K562 (cell line): Measurements from ENCODE around the gene ARHGAP26. TPM values are rescaled to one million over a fixed set of nuclear protein-coding genes. Genes with fewer than 3 reads are reported as not detected.

ENCODE experiments used
- ATAC-seq: fragments of 200-7000 bp; cut with Tn5 transposase; 3 replicates; pipeline ENCODE4 v1.9.1; 2020; ENCODE audit warnings: moderate library complexity
- BruUV-seq: library from RNA; stranded (reverse); fragments of 400-500 nt; replicated peaks from 2 replicates; lab custom pipeline; 2021; lab: Mats Ljungman, UMichigan
- CTCF ChIA-PET: fragments of 300-600 bp; formaldehyde crosslinking; extraction: SDS; loops from one replicate; lab custom pipeline; 2021; ENCODE audit warnings: low intra/inter-chr PET ratio; lab: Yijun Ruan, JAX
- POLR2A ChIA-PET: fragments of 300-600, 350-650 bp; sonication (Branson Sonifier 250); formaldehyde crosslinking; extraction: SDS; loops from one replicate; lab custom pipeline; 2021; ENCODE audit warnings: antibody characterized with exemption, inconsistent platforms; lab: Yijun Ruan, JAX
- DNase-seq, 4 experiments: peaks; one replicate each; pipeline versions ENCODE4 v3.0.0 to v3.0.0-alpha.2; 2011 to 2018; ENCODE audit warnings: low spot score in 3 of 4, mixed read lengths in 3 of 4; ENCODE audit errors: extremely low read depth in 1 of 4
- FAIRE-seq: peaks from 2 replicates; lab custom pipeline; 2011; peaks lifted over from hg19 to GRCh38; lab: Jason Lieb, UNC
- H2AFZ ChIP-seq: 2 replicates; pipeline ENCODE4 v1.6.0; 2011; ENCODE audit warnings: low read depth, low read length, control low read depth, inconsistent platforms
- H3K27ac ChIP-seq: fragments of 200-600 bp; 3 replicates; pipeline ENCODE4 v1.8.0; 2011; ENCODE audit warnings: low read depth, mild to moderate bottlenecking, control low read depth, inconsistent platforms, low read length, moderate library complexity, mixed read lengths; ENCODE audit errors: extremely low read depth
- H3K27me3 ChIP-seq, 2 experiments: fragments of 300-600 bp in 1 of 2; 2 replicates in 1 of 2; 3 replicates in 1 of 2; pipeline versions ENCODE4 v1.6.0 to v1.8.0; 2011; ENCODE audit warnings: inconsistent platforms in 2 of 2, low read length in 2 of 2, mild to moderate bottlenecking in 1 of 2, mixed read lengths in 1 of 2, moderate library complexity in 1 of 2; ENCODE audit not compliant: control insufficient read depth in 2 of 2, insufficient read depth in 2 of 2
- H3K36me3 ChIP-seq: fragments of 300-600 bp; 3 replicates; pipeline ENCODE4 v1.8.0; 2011; ENCODE audit warnings: mild to moderate bottlenecking, low read length, inconsistent platforms; ENCODE audit not compliant: control insufficient read depth, insufficient read depth
- H3K4me1 ChIP-seq, 2 experiments: fragments of 200-600 bp in 1 of 2; replicated peaks in 1 of 2; 2 replicates in 1 of 2; 3 replicates in 1 of 2; pipeline versions ENCODE4 v1.5.1 to v1.8.0; 2011; ENCODE audit warnings: inconsistent platforms in 2 of 2, low read length in 2 of 2, mild to moderate bottlenecking in 1 of 2, mixed read lengths in 1 of 2, moderate library complexity in 1 of 2; ENCODE audit not compliant: control insufficient read depth in 2 of 2, insufficient read depth in 2 of 2
- H3K4me2 ChIP-seq: 2 replicates; pipeline ENCODE4 v1.6.1; 2011; ENCODE audit warnings: low read length, control low read depth, inconsistent platforms, mixed read lengths; ENCODE audit not compliant: insufficient read depth
- H3K4me3 ChIP-seq: fragments of 200-600 bp; sonication (generic), shearing (Covaris generic); 2 replicates; pipeline ENCODE4 v1.5.1; 2016; ENCODE audit warnings: control low read depth, inconsistent platforms
- H3K79me2 ChIP-seq: fragments of 200-600 bp; 3 replicates; pipeline ENCODE4 v1.8.0; 2011; ENCODE audit warnings: low read length, inconsistent platforms; ENCODE audit not compliant: control insufficient read depth, insufficient read depth
- H3K9ac ChIP-seq, 2 experiments: 2 replicates each; pipeline versions ENCODE4 v1.6.0 to v1.6.1; 2011; ENCODE audit warnings: low read depth in 2 of 2, low read length in 2 of 2, control low read depth in 1 of 2, inconsistent platforms in 1 of 2, mild to moderate bottlenecking in 1 of 2, mixed read lengths in 1 of 2; ENCODE audit not compliant: insufficient read depth in 1 of 2
- H3K9me1 ChIP-seq: one replicate; pipeline ENCODE4 v1.6.0; 2011; ENCODE audit warnings: inconsistent platforms, mild to moderate bottlenecking, low read length, moderate library complexity; ENCODE audit not compliant: control insufficient read depth, insufficient read depth
- H3K9me3 ChIP-seq: replicated peaks from 2 replicates; pipeline ENCODE4 v1.5.1; 2011; ENCODE audit warnings: low read depth, low read length, inconsistent platforms; ENCODE audit not compliant: control insufficient read depth, insufficient read depth
- H4K20me1 ChIP-seq: replicated peaks from 2 replicates; pipeline ENCODE4 v1.6.1; 2011; ENCODE audit warnings: low read length, inconsistent platforms, mixed read lengths; ENCODE audit not compliant: control insufficient read depth, insufficient read depth
- EGR1 ChIP-seq: fragments of 450-650 bp; conservative IDR thresholded peaks from 2 replicates; pipeline ENCODE4 v1.6.1; 2017; ENCODE audit warnings: mild to moderate bottlenecking
- FIP1L1 ChIP-seq: fragments of 200-400 bp; formaldehyde crosslinking; IDR thresholded peaks from 2 replicates; pipeline ENCODE4 v1.6.1; 2018; ENCODE audit warnings: mild to moderate bottlenecking, low read depth, low read length; ENCODE audit not compliant: poor library complexity, severe bottlenecking
- SMAD1 ChIP-seq: fragments of 150-350 bp; IDR thresholded peaks from 2 replicates; pipeline ENCODE4 v1.6.1; 2014; ENCODE audit warnings: low read length, low read depth; ENCODE audit not compliant: partially characterized antibody
- WGBS: fragments of 100-300 bp; shearing (Covaris generic); methylation state at CpG from one replicate; pipeline ENCODE4 v1.1.6; 2016; ENCODE audit warnings: low coverage, mixed read lengths; ENCODE audit not compliant: insufficient coverage; ENCODE audit errors: missing lambda C conversion rate; 5-methylcytosine and 5-hydroxymethylcytosine counted together
- in situ Hi-C: fragments of 300-500 bp; cut with MboI; formaldehyde crosslinking; loops from 4 replicates; pipeline ENCODE4 v1.15.0; 2018; ENCODE audit warnings: inconsistent platforms, mixed read lengths
- intact Hi-C: fragments of 100-400 bp; cut with micrococcal nuclease; formaldehyde crosslinking; loops from 2 replicates; pipeline ENCODE4 v1.14.2; 2022
- polyA plus RNA-seq, 8 experiments: library from polyadenylated mRNA; depleted of rRNA in 4 of 8; stranded (reverse) in 5 of 8; unstranded in 3 of 8; fragments of >200 nt; fragmentation: Nextera tagmentation in 2 of 8; fragmentation: Illumina TruSeq in 1 of 8; extraction: Ambion mirVana in 2 of 8; extraction: Trizol in 1 of 8; gene quantifications; 2 replicates each; pipeline versions ENCODE4 v1.2.1 to v1.2.3, GENCODE V29; 2011 to 2014; ENCODE audit warnings: inconsistent platforms in 1 of 8, missing spikeins in 1 of 8
- total RNA-seq, 7 experiments: library from RNA; depleted of rRNA in 6 of 7; stranded (reverse); fragments of >200 nt in 6 of 7; fragmentation: Illumina TruSeq in 2 of 7; extraction: Trizol in 2 of 7; gene quantifications; 2 replicates each; pipeline versions ENCODE4 v1.2.1 to v1.2.3, GENCODE V29; 2011 to 2021; ENCODE audit warnings: low replicate concordance in 1 of 7
- TF ChIP-seq, protein P1 (sequence below): sonication (generic); formaldehyde crosslinking; IDR thresholded peaks from 2 replicates; pipeline ENCODE4 v1.8.0; 2023; ENCODE audit warnings: mild to moderate bottlenecking, missing genetic modification reagents
- TF ChIP-seq, protein P2 (sequence below): sonication (generic); formaldehyde crosslinking; IDR thresholded peaks from 2 replicates; pipeline ENCODE4 v1.8.0; 2022; ENCODE audit warnings: mild to moderate bottlenecking, missing genetic modification reagents
- TF ChIP-seq, protein P3 (sequence below): fragments of 450-650 bp; IDR thresholded peaks from 2 replicates; pipeline ENCODE4 v1.6.1; 2016; ENCODE audit warnings: mild to moderate bottlenecking, moderate library complexity

ARHGAP26 gene
- total and polyA plus RNA-seq, 9 of the 15 experiments (the other 6 are each of a cell fraction or from before 2014, with no cell fraction given), result 0.13 to 1.1 (median 0.55) TPM

DNA sequence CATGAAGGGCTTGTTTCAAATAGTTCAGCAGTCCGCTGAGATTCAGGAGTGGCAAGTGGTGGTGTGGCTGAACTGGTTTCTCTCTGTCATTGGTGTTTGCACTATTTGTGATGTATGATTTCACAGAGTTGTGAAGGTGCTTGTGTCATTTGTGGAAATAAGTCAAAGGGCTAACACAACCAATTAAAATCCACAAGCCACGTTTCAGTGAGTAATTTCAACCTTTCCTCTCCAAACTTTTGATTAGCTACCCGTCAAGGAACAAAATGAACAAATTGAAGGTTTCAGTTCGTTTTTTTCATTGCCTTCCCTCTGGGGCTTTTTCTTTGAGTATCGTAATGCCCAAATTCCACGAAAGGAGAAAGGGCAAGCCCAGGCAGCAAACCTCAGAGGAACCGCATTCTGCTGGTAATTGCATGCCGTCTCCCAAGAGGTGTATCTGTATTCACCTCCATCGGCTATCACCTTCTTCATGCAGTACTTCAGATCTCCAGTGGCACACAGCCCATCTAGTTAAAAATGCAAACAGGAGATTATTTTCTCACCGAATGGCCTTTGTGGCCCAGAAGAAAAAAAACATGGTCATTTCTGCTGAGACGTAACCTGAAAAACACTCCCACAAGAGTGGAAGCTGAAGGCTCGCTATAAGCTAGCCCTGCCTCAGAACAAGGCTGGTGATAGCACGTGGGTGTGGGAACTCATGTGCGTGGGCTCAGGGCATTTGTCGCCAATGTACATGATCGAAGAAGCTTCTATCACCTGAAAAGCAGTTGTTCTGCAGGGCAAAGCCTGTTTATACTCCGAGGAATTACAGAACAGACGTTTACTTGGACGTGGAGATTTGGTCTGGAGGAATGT is 436.2 kb downstream of the ARHGAP26 start:
- ATAC-seq (peak; percentile 17), FAIRE-seq (no peak), DNase-seq (no peak)
- Histone ChIP-seq H3K27ac (peak overlapping the region; percentile 28; the same call in 1 of the 3 replicates), H4K20me1 (no peaks in the 10 kb centered on the region), H3K79me2 (no peaks in the 10 kb centered on the region), H3K9me3 (no peaks in the 10 kb centered on the region), H3K4me2 (peak overlapping the region; percentile 66; the same call in 1 of the 2 replicates), H2AFZ (peak overlapping the region; percentile 89), H3K4me1 (peaks cover 28 to 50% of the 10 kb centered on the region in 2 experiments), H3K36me3 (no peaks in the 10 kb centered on the region), H3K4me3 (no peak overlapping the region), H3K9me1 (no peaks in the 10 kb centered on the region), H3K9ac (peak overlapping the region; percentile 24 to 72; a peak in 3 of 4 replicates), H3K27me3 (no peaks in the 10 kb centered on the region)
- intact Hi-C loops, result loop anchor here (10.0 kb wide), 1 partner anchor 618 kb away; no protein-coding TSS in a partner anchor
- 38% methylated on average over 18 of the region's 19 CpGs for WGBS
- BruUV-seq, result no TSS peak
- in situ Hi-C loops, result no loop called here
- ChIA-PET CTCF (no interaction called here), POLR2A (interaction anchor here (0.5 to 0.6 kb wide), 2 partner anchors 170 to 875 kb away, joined by 3 read pairs; no protein-coding TSS in a partner anchor)
- TF ChIP-seq, protein P1, sequence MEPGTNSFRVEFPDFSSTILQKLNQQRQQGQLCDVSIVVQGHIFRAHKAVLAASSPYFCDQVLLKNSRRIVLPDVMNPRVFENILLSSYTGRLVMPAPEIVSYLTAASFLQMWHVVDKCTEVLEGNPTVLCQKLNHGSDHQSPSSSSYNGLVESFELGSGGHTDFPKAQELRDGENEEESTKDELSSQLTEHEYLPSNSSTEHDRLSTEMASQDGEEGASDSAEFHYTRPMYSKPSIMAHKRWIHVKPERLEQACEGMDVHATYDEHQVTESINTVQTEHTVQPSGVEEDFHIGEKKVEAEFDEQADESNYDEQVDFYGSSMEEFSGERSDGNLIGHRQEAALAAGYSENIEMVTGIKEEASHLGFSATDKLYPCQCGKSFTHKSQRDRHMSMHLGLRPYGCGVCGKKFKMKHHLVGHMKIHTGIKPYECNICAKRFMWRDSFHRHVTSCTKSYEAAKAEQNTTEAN (CRISPR knock-in tag), result no peak
- TF ChIP-seq SMAD1 (no peak), EGR1 (peak; percentile 65), FIP1L1 (no peak)
- TF ChIP-seq, protein P2, sequence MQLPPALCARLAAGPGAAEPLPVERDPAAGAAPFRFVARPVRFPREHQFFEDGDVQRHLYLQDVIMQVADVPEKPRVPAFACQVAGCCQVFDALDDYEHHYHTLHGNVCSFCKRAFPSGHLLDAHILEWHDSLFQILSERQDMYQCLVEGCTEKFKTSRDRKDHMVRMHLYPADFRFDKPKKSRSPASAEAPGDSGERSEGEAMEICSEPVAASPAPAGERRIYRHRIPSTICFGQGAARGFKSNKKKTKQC, result no peak
- TF ChIP-seq, protein P3, sequence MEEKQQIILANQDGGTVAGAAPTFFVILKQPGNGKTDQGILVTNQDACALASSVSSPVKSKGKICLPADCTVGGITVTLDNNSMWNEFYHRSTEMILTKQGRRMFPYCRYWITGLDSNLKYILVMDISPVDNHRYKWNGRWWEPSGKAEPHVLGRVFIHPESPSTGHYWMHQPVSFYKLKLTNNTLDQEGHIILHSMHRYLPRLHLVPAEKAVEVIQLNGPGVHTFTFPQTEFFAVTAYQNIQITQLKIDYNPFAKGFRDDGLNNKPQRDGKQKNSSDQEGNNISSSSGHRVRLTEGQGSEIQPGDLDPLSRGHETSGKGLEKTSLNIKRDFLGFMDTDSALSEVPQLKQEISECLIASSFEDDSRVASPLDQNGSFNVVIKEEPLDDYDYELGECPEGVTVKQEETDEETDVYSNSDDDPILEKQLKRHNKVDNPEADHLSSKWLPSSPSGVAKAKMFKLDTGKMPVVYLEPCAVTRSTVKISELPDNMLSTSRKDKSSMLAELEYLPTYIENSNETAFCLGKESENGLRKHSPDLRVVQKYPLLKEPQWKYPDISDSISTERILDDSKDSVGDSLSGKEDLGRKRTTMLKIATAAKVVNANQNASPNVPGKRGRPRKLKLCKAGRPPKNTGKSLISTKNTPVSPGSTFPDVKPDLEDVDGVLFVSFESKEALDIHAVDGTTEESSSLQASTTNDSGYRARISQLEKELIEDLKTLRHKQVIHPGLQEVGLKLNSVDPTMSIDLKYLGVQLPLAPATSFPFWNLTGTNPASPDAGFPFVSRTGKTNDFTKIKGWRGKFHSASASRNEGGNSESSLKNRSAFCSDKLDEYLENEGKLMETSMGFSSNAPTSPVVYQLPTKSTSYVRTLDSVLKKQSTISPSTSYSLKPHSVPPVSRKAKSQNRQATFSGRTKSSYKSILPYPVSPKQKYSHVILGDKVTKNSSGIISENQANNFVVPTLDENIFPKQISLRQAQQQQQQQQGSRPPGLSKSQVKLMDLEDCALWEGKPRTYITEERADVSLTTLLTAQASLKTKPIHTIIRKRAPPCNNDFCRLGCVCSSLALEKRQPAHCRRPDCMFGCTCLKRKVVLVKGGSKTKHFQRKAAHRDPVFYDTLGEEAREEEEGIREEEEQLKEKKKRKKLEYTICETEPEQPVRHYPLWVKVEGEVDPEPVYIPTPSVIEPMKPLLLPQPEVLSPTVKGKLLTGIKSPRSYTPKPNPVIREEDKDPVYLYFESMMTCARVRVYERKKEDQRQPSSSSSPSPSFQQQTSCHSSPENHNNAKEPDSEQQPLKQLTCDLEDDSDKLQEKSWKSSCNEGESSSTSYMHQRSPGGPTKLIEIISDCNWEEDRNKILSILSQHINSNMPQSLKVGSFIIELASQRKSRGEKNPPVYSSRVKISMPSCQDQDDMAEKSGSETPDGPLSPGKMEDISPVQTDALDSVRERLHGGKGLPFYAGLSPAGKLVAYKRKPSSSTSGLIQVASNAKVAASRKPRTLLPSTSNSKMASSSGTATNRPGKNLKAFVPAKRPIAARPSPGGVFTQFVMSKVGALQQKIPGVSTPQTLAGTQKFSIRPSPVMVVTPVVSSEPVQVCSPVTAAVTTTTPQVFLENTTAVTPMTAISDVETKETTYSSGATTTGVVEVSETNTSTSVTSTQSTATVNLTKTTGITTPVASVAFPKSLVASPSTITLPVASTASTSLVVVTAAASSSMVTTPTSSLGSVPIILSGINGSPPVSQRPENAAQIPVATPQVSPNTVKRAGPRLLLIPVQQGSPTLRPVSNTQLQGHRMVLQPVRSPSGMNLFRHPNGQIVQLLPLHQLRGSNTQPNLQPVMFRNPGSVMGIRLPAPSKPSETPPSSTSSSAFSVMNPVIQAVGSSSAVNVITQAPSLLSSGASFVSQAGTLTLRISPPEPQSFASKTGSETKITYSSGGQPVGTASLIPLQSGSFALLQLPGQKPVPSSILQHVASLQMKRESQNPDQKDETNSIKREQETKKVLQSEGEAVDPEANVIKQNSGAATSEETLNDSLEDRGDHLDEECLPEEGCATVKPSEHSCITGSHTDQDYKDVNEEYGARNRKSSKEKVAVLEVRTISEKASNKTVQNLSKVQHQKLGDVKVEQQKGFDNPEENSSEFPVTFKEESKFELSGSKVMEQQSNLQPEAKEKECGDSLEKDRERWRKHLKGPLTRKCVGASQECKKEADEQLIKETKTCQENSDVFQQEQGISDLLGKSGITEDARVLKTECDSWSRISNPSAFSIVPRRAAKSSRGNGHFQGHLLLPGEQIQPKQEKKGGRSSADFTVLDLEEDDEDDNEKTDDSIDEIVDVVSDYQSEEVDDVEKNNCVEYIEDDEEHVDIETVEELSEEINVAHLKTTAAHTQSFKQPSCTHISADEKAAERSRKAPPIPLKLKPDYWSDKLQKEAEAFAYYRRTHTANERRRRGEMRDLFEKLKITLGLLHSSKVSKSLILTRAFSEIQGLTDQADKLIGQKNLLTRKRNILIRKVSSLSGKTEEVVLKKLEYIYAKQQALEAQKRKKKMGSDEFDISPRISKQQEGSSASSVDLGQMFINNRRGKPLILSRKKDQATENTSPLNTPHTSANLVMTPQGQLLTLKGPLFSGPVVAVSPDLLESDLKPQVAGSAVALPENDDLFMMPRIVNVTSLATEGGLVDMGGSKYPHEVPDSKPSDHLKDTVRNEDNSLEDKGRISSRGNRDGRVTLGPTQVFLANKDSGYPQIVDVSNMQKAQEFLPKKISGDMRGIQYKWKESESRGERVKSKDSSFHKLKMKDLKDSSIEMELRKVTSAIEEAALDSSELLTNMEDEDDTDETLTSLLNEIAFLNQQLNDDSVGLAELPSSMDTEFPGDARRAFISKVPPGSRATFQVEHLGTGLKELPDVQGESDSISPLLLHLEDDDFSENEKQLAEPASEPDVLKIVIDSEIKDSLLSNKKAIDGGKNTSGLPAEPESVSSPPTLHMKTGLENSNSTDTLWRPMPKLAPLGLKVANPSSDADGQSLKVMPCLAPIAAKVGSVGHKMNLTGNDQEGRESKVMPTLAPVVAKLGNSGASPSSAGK, result peak; percentile 71
